Endothelial cell of umbilical vein (primary cell): ENCODE measurements around the gene CACNB1. TPM values are rescaled to one million over a fixed set of nuclear protein-coding genes. Genes with fewer than 3 reads are reported as not detected.

Source experiments
- BruUV-seq: library from RNA; stranded (reverse); fragments of 400-500 nt; replicated peaks from 2 replicates; lab custom pipeline; 2021; lab: Mats Ljungman, UMichigan
- CTCF ChIA-PET: fragments of 300-600, 350-600 bp; sonication (Branson Sonifier 250); formaldehyde crosslinking; loops from one replicate; lab custom pipeline; 2021; ENCODE audit warnings: antibody characterized with exemption, inconsistent platforms; lab: Charles Lee
- POLR2A ChIA-PET: fragments of 300-600, 350-600 bp; sonication (Branson Sonifier 250); formaldehyde crosslinking; loops from one replicate; lab custom pipeline; 2021; ENCODE audit warnings: antibody characterized with exemption, inconsistent platforms; lab: Charles Lee
- DNase-seq: peaks from one replicate; pipeline ENCODE4 v3.0.0-alpha.2; 2011; ENCODE audit warnings: low read depth, low spot score
- FAIRE-seq: peaks from 2 replicates; lab custom pipeline; 2011; peaks lifted over from hg19 to GRCh38; lab: Jason Lieb, UNC
- H2AFZ ChIP-seq: 2 replicates; pipeline ENCODE4 v1.6.0; 2012; ENCODE audit warnings: low read depth, low read length, control low read depth, inconsistent platforms
- H3K27ac ChIP-seq: 2 replicates; pipeline ENCODE4 v1.5.1; 2011; ENCODE audit warnings: low read depth, mild to moderate bottlenecking, control low read depth, low read length, moderate library complexity; ENCODE audit not compliant: insufficient read depth
- H3K27me3 ChIP-seq, 2 experiments: 2 replicates each; pipeline versions ENCODE4 v1.6.0 to v1.6.1; 2011; ENCODE audit warnings: low read length in 2 of 2, mixed read lengths in 1 of 2; ENCODE audit not compliant: control insufficient read depth in 2 of 2, insufficient read depth in 2 of 2
- H3K36me3 ChIP-seq, 2 experiments: 2 replicates in 1 of 2; 3 replicates in 1 of 2; pipeline ENCODE4 v1.5.1; 2011; ENCODE audit warnings: low read length in 2 of 2, mild to moderate bottlenecking in 1 of 2, moderate library complexity in 1 of 2; ENCODE audit not compliant: control insufficient read depth in 2 of 2, insufficient read depth in 2 of 2; ENCODE audit errors: extremely low read depth in 1 of 2
- H3K4me1 ChIP-seq: 3 replicates; pipeline ENCODE4 v1.5.1; 2011; ENCODE audit warnings: mild to moderate bottlenecking, low read length; ENCODE audit not compliant: control insufficient read depth, insufficient read depth; ENCODE audit errors: extremely low read depth
- H3K4me2 ChIP-seq: 2 replicates; pipeline ENCODE4 v1.6.1; 2011; ENCODE audit warnings: low read length, control low read depth, mixed read lengths; ENCODE audit not compliant: insufficient read depth
- H3K4me3 ChIP-seq, 3 experiments: fragments of 200-600 bp in 1 of 3; sonication (generic), shearing (Covaris generic) in 1 of 3; replicated peaks in 1 of 3; 2 replicates each; pipeline ENCODE4 v1.5.1; 2011 to 2016; ENCODE audit warnings: control low read depth in 3 of 3, low read length in 3 of 3, mild to moderate bottlenecking in 2 of 3, inconsistent platforms in 1 of 3, low read depth in 1 of 3, moderate library complexity in 1 of 3; ENCODE audit not compliant: insufficient read depth in 1 of 3
- H3K79me2 ChIP-seq: 2 replicates; pipeline ENCODE4 v1.6.0; 2012; ENCODE audit warnings: low read length, inconsistent platforms; ENCODE audit not compliant: control insufficient read depth, insufficient read depth
- H3K9ac ChIP-seq: replicated peaks from 2 replicates; pipeline ENCODE3; 2011; ENCODE audit warnings: low read length, control low read depth; ENCODE audit not compliant: insufficient read depth; ENCODE audit errors: extremely low read depth
- H3K9me1 ChIP-seq: replicated peaks from 3 replicates; pipeline ENCODE4 v1.6.0; 2011; ENCODE audit warnings: mild to moderate bottlenecking, low read length; ENCODE audit not compliant: control insufficient read depth, insufficient read depth; ENCODE audit errors: extremely low read depth
- H3K9me3 ChIP-seq: replicated peaks from 2 replicates; pipeline ENCODE4 v1.5.1; 2012; ENCODE audit warnings: low read length, inconsistent platforms; ENCODE audit not compliant: control insufficient read depth, insufficient read depth
- H4K20me1 ChIP-seq: replicated peaks from 2 replicates; pipeline ENCODE3; 2011; ENCODE audit warnings: mild to moderate bottlenecking, low read length; ENCODE audit not compliant: control insufficient read depth, insufficient read depth; ENCODE audit errors: extremely low read depth
- CTCF ChIP-seq, 2 donors: IDR thresholded peaks; 1 replicate in 1 of 2; 2 replicates in 1 of 2; pipeline ENCODE4 v1.5.1; 2011; ENCODE audit warnings: low read length in 2 of 2, mild to moderate bottlenecking in 2 of 2, moderate library complexity in 2 of 2, control low read depth in 1 of 2, inconsistent platforms in 1 of 2, low read depth in 1 of 2; ENCODE audit not compliant: insufficient read depth in 1 of 2; ENCODE audit errors: extremely low read depth in 1 of 2
- EZH2 ChIP-seq: IDR thresholded peaks from 2 replicates; pipeline ENCODE4 v1.6.1; 2012; ENCODE audit warnings: borderline replicate concordance, low read depth, mild to moderate bottlenecking, moderate library complexity, low read length, inconsistent platforms; ENCODE audit not compliant: severe bottlenecking
- FOS ChIP-seq: IDR thresholded peaks from 2 replicates; pipeline ENCODE4 v1.6.1; 2011; ENCODE audit warnings: mild to moderate bottlenecking, low read length, moderate library complexity, borderline replicate concordance; ENCODE audit not compliant: insufficient read depth
- GATA2 ChIP-seq: IDR thresholded peaks from 2 replicates; pipeline ENCODE4 v1.7.0; 2011; ENCODE audit warnings: low read depth, mild to moderate bottlenecking, moderate library complexity, mixed read lengths, low read length; ENCODE audit not compliant: insufficient read length, insufficient read depth
- JUN ChIP-seq: IDR thresholded peaks from 2 replicates; pipeline ENCODE4 v1.6.1; 2011; ENCODE audit warnings: borderline replicate concordance, low read depth; ENCODE audit not compliant: insufficient read length, insufficient read depth
- MAX ChIP-seq: IDR thresholded peaks from 2 replicates; pipeline ENCODE4 v1.6.1; 2011; ENCODE audit not compliant: insufficient read depth, insufficient read length
- MYC ChIP-seq: IDR thresholded peaks from one replicate; pipeline ENCODE4 v1.6.1; 2011; ENCODE audit warnings: mild to moderate bottlenecking, low read depth, low read length
- POLR2A ChIP-seq: IDR thresholded peaks from 2 replicates; pipeline ENCODE4 v1.6.1; 2012; ENCODE audit warnings: low read depth, mild to moderate bottlenecking, control low read depth, low read length
- POLR2AphosphoS5 ChIP-seq: IDR thresholded peaks from 2 replicates; pipeline ENCODE4 v1.6.1; 2012; ENCODE audit warnings: low read depth, mild to moderate bottlenecking, control low read depth, low read length, moderate library complexity; ENCODE audit not compliant: insufficient read depth
- dilution Hi-C: fragments of 300-500 bp; cut with MboI; formaldehyde crosslinking; loops from one replicate; pipeline ENCODE4 v1.15.0; 2019; ENCODE audit warnings: low sequenced_read_pairs; ENCODE audit not compliant: extremely low pct_ligation_motif_present
- intact Hi-C: fragments of 100-400 bp; cut with micrococcal nuclease; formaldehyde crosslinking; loops from one replicate; pipeline ENCODE4 v1.10.0; 2022
- polyA plus RNA-seq, 4 experiments: library from polyadenylated mRNA; depleted of rRNA in 3 of 4; stranded (reverse) in 3 of 4; unstranded in 1 of 4; fragments of >200 nt; gene quantifications; 2 replicates each; pipeline versions ENCODE4 v1.2.1 to v1.2.3, GENCODE V29; 2011 to 2012; ENCODE audit warnings: missing spikeins in 1 of 4
- total RNA-seq: library from RNA; stranded (reverse); gene quantifications from 2 replicates; pipeline ENCODE4 v1.2.3, GENCODE V29; 2021

Gene CACNB1
- total and polyA plus RNA-seq, 2 donors (not counting 3 experiments of a cell fraction or from before 2014, with no cell fraction given), result 4.7 to 12.3 TPM

GRCh38 chr17:39156491-39156890 is 41.0 kb downstream of the CACNB1 start:
- Histone ChIP-seq H3K4me2 (no peak overlapping the region), H3K79me2 (no peaks in the 10 kb centered on the region), H3K27ac (no peak overlapping the region), H3K27me3 (peaks cover 0 to 13% of the 10 kb centered on the region in 2 experiments), H3K4me1 (peaks cover 8% of the 10 kb centered on the region), H4K20me1 (no peaks in the 10 kb centered on the region), H3K9me1 (no peaks in the 10 kb centered on the region), H3K36me3 (no peaks in the 10 kb centered on the region), H2AFZ (no peak overlapping the region), H3K9ac (no peak overlapping the region), H3K4me3 (no peak overlapping the region), H3K9me3 (no peaks in the 10 kb centered on the region)
- no peak for DNase-seq
- TF ChIP-seq EZH2 (no peak), POLR2A (no peak), JUN (no peak), CTCF (IDR thresholded peaks at IDR 0.05; ENCODE audit: extremely low read depth in 1 of 2, insufficient read depth in 1 of 2, low read depth in 1 of 2, low read length in 2 of 2) (no peak), GATA2 (no peak), MYC (no peak), POLR2AphosphoS5 (no peak), MAX (no peak), FOS (no peak)
- intact Hi-C loops, result no loop called here
- dilution Hi-C loops, result no loop called here
- ChIA-PET POLR2A (no interaction called here), CTCF (interaction anchor here (0.9 to 2.1 kb wide), 6 partner anchors 8 to 174 kb away, joined by 3 to 10 read pairs (median 5); no protein-coding TSS in a partner anchor)
- BruUV-seq, result no TSS peak
- FAIRE-seq, result no peak
